Nephron (organoid): Measurements from ENCODE around the gene TNNC1.

Experiments used
- H3K27ac Mint-ChIP-seq, 3 experiments: 2 replicates each; pipeline ENCODE4 v1.8.0; 2020; ENCODE audit warnings: mixed read lengths in 3 of 3, mild to moderate bottlenecking in 2 of 3, moderate library complexity in 1 of 3
- H3K27me3 Mint-ChIP-seq: 2 replicates; pipeline ENCODE4 v1.8.0; 2021; ENCODE audit warnings: low read depth, mild to moderate bottlenecking, moderate library complexity, mixed read lengths
- H3K36me3 Mint-ChIP-seq: 2 replicates; pipeline ENCODE4 v1.8.0; 2020; ENCODE audit warnings: low read depth, mixed read lengths
- H3K4me1 Mint-ChIP-seq: 2 replicates; pipeline ENCODE4 v1.8.0; 2020; ENCODE audit warnings: mixed read lengths
- H3K4me3 Mint-ChIP-seq, 3 experiments: 2 replicates each; pipeline ENCODE4 v1.8.0; 2020; ENCODE audit warnings: mild to moderate bottlenecking in 3 of 3, mixed read lengths in 3 of 3, moderate library complexity in 2 of 3
- H3K9me3 Mint-ChIP-seq: 2 replicates; pipeline ENCODE4 v1.8.0; 2020; ENCODE audit warnings: mixed read lengths
- TF ChIP-seq, protein P1 (sequence below), 3 experiments: fragments of 200-600 bp; sonication (generic); IDR thresholded peaks; one replicate each; pipeline ENCODE4 v1.5.0; 2021; ENCODE audit warnings: antibody characterized with exemption in 3 of 3; ENCODE audit not compliant: unreplicated experiment in 3 of 3

TNNC1 gene

DNA sequence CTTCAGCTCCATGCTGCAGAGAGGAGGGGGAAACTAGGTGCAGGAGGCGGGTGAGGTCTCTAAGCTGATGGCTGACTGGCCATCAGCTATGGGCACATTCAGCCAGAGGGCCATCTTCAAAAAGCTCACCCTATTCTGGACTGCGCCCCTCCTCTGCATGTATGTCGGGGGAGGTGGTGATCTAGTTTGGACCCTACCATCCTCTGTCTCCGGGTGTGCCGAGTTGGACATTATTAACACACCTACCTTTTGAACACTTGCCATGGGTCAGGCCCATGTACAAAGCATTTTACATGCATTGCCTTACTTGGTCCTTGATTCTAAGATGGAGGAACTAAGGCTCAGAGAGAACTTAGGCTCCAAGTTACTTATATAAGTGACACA is 3.0 kb upstream of the TNNC1 start:
- TF ChIP-seq, protein P1, sequence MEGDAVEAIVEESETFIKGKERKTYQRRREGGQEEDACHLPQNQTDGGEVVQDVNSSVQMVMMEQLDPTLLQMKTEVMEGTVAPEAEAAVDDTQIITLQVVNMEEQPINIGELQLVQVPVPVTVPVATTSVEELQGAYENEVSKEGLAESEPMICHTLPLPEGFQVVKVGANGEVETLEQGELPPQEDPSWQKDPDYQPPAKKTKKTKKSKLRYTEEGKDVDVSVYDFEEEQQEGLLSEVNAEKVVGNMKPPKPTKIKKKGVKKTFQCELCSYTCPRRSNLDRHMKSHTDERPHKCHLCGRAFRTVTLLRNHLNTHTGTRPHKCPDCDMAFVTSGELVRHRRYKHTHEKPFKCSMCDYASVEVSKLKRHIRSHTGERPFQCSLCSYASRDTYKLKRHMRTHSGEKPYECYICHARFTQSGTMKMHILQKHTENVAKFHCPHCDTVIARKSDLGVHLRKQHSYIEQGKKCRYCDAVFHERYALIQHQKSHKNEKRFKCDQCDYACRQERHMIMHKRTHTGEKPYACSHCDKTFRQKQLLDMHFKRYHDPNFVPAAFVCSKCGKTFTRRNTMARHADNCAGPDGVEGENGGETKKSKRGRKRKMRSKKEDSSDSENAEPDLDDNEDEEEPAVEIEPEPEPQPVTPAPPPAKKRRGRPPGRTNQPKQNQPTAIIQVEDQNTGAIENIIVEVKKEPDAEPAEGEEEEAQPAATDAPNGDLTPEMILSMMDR (IDR thresholded peaks at IDR 0.05; ENCODE audit: unreplicated experiment in 3 of 3) = no peak
- Mint-ChIP-seq H3K9me3 (no peaks in the 10 kb centered on the region), H3K4me1 (peaks cover 33% of the 10 kb centered on the region), H3K27me3 (no peaks in the 10 kb centered on the region), H3K36me3 (peaks cover 34% of the 10 kb centered on the region), H3K27ac (peak overlapping the region; percentile 88 to 96 (median 95)), H3K4me3 (peak overlapping the region; percentile 94 to 99 (median 98))

DNA sequence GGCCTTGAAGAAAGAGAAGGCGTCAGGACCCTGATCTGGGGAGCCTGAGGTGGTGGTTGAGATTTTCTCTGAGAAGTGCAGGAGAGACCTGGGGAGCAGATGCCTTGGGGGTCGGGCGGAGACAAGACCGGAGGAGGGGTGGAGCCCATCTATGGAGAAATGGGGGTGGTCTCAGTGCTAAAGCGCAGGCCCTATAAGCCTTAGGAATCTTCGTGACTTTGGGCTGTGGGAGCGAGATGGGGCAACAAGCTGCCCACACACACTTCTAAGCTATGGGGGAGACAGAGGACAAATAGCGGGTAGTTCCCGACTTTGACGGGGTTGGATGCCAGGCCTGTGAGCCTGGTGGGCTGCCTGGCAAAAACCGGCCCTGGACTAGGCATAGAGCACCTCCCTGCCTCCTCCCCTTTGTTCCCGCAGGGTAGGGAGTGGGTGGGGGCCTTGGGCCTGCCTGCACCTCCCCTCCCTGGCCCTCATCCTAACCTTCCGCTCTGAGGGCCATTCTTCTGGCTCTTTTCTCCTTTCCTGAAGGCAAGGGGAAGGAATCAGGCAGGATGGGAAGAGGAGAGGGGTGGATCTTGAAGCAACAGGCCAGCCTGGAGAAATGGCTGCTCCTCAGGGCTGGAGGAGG is 2.4 kb upstream of the TNNC1 start:
- Mint-ChIP-seq H3K36me3 (peaks cover 34% of the 10 kb centered on the region), H3K4me3 (peak overlapping the region; percentile 94 to 99 (median 98)), H3K27me3 (no peaks in the 10 kb centered on the region), H3K9me3 (no peaks in the 10 kb centered on the region), H3K4me1 (peaks cover 39% of the 10 kb centered on the region), H3K27ac (peak overlapping the region; percentile 88 to 96 (median 95))
- TF ChIP-seq, protein P1 (IDR thresholded peaks at IDR 0.05; ENCODE audit: unreplicated experiment in 3 of 3) = no peak

DNA sequence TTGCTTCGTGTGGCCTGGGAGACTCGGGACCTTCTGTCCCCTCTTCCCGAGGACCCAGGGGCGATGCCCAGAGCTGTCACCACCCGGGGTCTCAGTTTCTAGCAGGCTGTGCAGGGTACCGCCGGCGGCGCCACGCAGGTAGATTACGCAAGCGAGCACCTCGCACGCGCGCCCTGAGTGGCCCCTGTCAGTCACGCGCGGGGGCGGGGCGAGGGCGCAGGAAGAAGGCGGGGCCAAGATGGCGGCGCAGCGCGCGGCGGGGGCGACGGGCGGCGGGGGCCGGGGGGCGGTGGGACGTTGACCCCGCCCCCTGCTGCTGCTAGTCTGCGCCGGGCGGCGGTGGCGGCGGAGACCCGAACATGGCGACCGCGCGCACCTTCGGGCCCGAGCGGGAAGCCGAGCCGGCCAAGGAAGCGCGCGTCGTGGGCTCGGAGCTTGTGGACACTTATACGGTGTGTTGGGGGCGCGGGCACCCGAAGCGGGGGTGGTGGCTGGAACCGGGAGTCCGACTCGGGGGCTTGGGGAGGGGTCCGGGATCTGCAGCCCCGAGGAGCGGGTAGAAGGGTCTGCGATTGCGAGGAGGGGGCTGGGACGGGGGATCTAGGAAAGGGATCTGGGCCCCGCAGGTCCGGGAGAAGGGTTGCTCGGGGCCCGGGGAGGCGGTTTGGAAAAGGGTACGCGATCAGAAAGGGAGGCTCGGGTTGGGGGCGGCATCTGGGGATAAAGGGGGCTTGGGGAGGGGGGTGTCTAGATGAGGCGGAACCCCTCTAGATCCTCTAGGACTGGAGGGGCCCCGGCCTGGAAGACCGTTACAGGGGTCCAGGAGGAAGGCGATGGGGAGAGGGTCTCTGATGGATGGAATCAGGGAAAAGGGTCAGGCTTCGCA is 1.7 kb upstream of the TNNC1 start, which contains the start of gene NISCH:
Gene NISCH (plus strand): TSS at position 322 of the 886 bp plus-strand sequence. CDS start 38 bp downstream, at position 360.
- Mint-ChIP-seq H3K36me3 (peaks cover 31% of the 10 kb centered on the region), H3K27ac (peak within 1 kb of the TSS; percentile 88 to 96 (median 95)), H3K4me3 (peak within 1 kb of the TSS; percentile 94 to 99 (median 98)), H3K27me3 (no peaks in the 10 kb centered on the region), H3K4me1 (peaks cover 43% of the 10 kb centered on the region), H3K9me3 (no peaks in the 10 kb centered on the region)
- TF ChIP-seq, protein P1 (IDR thresholded peaks at IDR 0.05; ENCODE audit: unreplicated experiment in 3 of 3) = no peak

DNA sequence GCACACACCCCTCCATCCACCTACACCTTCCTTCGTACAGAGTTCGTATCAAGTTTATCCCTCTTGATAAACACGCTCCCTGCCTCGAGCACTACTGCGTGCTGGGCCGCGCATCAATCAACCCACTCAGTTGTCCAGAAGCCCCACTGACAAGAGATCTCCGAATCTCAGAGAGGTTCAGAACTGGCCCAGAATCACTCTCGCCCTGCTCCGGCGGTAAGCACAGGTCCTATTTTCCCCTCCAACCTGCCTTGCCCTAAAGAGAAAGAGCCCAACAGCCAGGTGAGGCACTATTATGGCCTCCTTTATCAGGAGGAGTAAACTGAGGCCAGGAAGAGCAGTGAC is 1.1 kb upstream of the TNNC1 start:
- Mint-ChIP-seq H3K4me1 (peaks cover 47% of the 10 kb centered on the region), H3K4me3 (peak overlapping the region; percentile 94 to 99 (median 98))
- TF ChIP-seq, protein P1 (IDR thresholded peaks at IDR 0.05; ENCODE audit: unreplicated experiment in 3 of 3) = no peak

DNA sequence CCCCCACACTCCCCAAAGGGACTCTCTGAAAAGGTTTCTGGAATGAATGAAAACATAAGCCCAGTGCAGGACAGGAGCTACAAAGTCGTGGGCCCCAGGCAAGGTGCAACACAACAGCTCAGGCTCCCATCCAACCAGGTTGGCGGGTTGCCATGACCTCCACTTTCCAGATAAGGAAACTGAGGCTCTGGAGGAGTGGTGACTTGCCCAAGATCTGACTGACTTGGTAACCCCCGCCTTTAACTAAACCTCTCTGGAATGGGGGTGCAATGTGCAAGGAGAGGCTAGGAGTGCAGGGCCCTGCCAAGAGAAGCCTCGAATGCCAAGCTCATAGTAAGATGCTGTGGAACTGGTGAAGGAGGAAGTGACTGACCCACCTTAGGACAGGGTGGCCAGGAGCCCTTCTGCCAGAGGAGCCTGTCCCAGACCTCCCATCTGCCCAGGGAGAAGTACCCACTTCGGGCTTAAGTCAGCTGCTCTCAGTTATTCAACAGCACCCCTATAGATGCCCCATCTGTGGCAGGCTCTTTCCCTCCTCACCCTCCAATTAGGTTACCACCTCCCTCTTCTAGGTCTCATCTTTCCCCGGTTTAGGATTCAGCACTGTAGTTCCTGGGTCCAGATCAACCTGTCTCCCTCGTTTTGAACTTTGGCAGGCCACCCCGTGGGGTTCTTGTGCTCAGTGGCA is 553 bp upstream of the TNNC1 start:
- H3K27me3 Mint-ChIP-seq = no peaks in the 10 kb centered on the region
- TF ChIP-seq, protein P1 (IDR thresholded peaks at IDR 0.05; ENCODE audit: unreplicated experiment in 3 of 3) = no peak
- H3K4me1 Mint-ChIP-seq = peaks cover 49% of the 10 kb centered on the region
- H3K36me3 Mint-ChIP-seq = peaks cover 23% of the 10 kb centered on the region
- peak overlapping the region; percentile 87 to 96 (median 88) for H3K27ac Mint-ChIP-seq
- H3K4me3 Mint-ChIP-seq = peak overlapping the region; percentile 94 to 99 (median 98)
- H3K9me3 Mint-ChIP-seq = no peaks in the 10 kb centered on the region

More for the DNA sequence above, 1.1 kb upstream of the TNNC1 start:
- Mint-ChIP-seq H3K9me3 (no peaks in the 10 kb centered on the region), H3K36me3 (peaks cover 26% of the 10 kb centered on the region), H3K27ac (peak overlapping the region; percentile 87 to 96 (median 88)), H3K27me3 (no peaks in the 10 kb centered on the region)
